ENCODE results near the gene SH3TC2. TPM values are rescaled to one million over a fixed set of nuclear protein-coding genes. Genes with fewer than 3 reads are reported as not detected.

The SH3TC2 gene
- total RNA-seq, 1 donor from 2014 or later = 0.13 TPM

- TF ChIP-seq, protein P1, sequence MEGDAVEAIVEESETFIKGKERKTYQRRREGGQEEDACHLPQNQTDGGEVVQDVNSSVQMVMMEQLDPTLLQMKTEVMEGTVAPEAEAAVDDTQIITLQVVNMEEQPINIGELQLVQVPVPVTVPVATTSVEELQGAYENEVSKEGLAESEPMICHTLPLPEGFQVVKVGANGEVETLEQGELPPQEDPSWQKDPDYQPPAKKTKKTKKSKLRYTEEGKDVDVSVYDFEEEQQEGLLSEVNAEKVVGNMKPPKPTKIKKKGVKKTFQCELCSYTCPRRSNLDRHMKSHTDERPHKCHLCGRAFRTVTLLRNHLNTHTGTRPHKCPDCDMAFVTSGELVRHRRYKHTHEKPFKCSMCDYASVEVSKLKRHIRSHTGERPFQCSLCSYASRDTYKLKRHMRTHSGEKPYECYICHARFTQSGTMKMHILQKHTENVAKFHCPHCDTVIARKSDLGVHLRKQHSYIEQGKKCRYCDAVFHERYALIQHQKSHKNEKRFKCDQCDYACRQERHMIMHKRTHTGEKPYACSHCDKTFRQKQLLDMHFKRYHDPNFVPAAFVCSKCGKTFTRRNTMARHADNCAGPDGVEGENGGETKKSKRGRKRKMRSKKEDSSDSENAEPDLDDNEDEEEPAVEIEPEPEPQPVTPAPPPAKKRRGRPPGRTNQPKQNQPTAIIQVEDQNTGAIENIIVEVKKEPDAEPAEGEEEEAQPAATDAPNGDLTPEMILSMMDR (IDR thresholded peaks at IDR 0.05; ENCODE audit: unreplicated experiment) = no peak
- Mint-ChIP-seq H3K4me1 (ENCODE audit: unreplicated experiment) (no peaks in the 10 kb centered on the region), H3K27me3 (ENCODE audit: unreplicated experiment) (peaks cover 4% of the 10 kb centered on the region), H3K27ac (ENCODE audit: unreplicated experiment) (no peak overlapping the region), H3K36me3 (ENCODE audit: low read depth, unreplicated experiment) (no peaks in the 10 kb centered on the region), H3K9me3 (ENCODE audit: unreplicated experiment) (peaks cover 6% of the 10 kb centered on the region), H3K4me3 (ENCODE audit: unreplicated experiment) (no peak overlapping the region)
- no peak for DNase-seq (ENCODE audit: low spot score)
Measured at GRCh38 chr5:149094996-149095395, 32.1 kb upstream of the SH3TC2 start.

DNA sequence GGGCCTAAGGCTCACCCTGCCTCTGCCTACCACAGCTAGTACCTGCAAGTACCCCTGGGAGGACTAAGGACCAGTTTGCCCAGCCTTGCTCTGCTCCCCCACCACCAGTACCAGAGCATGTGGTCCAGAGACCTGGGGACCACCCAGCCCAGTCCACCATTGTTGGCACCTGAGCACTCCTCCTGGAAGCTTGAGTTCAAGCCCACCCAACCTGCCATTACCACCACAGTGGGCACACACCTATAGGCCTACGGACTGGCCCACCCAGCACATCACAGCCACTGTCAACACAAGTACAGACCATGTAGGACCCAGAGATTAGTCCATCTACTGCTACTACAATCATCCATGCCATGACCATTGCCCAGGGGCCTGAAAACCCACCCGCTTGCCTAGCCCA lies 30.8 kb upstream of the SH3TC2 start:
- Mint-ChIP-seq H3K36me3 (ENCODE audit: low read depth, unreplicated experiment) (no peaks in the 10 kb centered on the region), H3K4me3 (ENCODE audit: unreplicated experiment) (no peak overlapping the region), H3K9me3 (ENCODE audit: unreplicated experiment) (peaks cover 4% of the 10 kb centered on the region), H3K4me1 (ENCODE audit: unreplicated experiment) (no peaks in the 10 kb centered on the region), H3K27me3 (ENCODE audit: unreplicated experiment) (peaks cover 4% of the 10 kb centered on the region), H3K27ac (ENCODE audit: unreplicated experiment) (no peak overlapping the region)
- DNase-seq (ENCODE audit: low spot score) = no peak
- TF ChIP-seq, protein P1 (IDR thresholded peaks at IDR 0.05; ENCODE audit: unreplicated experiment) = no peak

GRCh38 chr5:149089796-149090195 lies 26.9 kb upstream of the SH3TC2 start:
- H3K36me3 Mint-ChIP-seq (ENCODE audit: low read depth, unreplicated experiment) = no peaks in the 10 kb centered on the region
- DNase-seq (ENCODE audit: low spot score) = no peak
- no peak overlapping the region for H3K4me3 Mint-ChIP-seq (ENCODE audit: unreplicated experiment)
- no peaks in the 10 kb centered on the region for H3K4me1 Mint-ChIP-seq (ENCODE audit: unreplicated experiment)
- TF ChIP-seq, protein P1 (IDR thresholded peaks at IDR 0.05; ENCODE audit: unreplicated experiment) = no peak
- H3K9me3 Mint-ChIP-seq (ENCODE audit: unreplicated experiment) = peaks cover 4% of the 10 kb centered on the region
- H3K27ac Mint-ChIP-seq (ENCODE audit: unreplicated experiment) = no peak overlapping the region
- H3K27me3 Mint-ChIP-seq (ENCODE audit: unreplicated experiment) = peaks cover 4% of the 10 kb centered on the region

- H3K36me3 Mint-ChIP-seq (ENCODE audit: low read depth, unreplicated experiment) = no peaks in the 10 kb centered on the region
- no peak for DNase-seq (ENCODE audit: low spot score)
Measured at GRCh38 chr5:149088686-149089085, 25.8 kb upstream of the SH3TC2 start.

DNA sequence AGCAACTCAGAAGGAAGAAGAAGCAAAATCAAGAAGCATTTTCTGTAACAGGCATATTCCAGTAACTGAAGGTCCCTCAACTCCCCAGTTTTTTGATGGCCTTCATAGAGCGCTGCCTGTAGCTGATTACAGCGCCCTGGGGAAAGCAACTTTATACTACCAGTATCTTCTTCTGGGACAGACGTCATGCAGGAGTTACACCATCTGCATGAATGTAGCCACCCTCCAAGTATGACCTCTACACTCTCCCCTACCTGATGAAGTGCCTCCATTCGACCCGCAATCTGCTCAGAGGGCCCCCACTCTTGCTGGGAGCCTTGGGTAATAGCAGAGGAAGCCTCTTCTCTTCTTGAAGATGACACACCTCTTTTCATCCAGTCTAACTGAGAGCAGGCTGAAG lies 21.0 kb upstream of the SH3TC2 start:
- H3K27me3 Mint-ChIP-seq (ENCODE audit: unreplicated experiment) = no peaks in the 10 kb centered on the region
- no peaks in the 10 kb centered on the region for H3K36me3 Mint-ChIP-seq (ENCODE audit: low read depth, unreplicated experiment)
- H3K27ac Mint-ChIP-seq (ENCODE audit: unreplicated experiment) = no peak overlapping the region
- no peaks in the 10 kb centered on the region for H3K9me3 Mint-ChIP-seq (ENCODE audit: unreplicated experiment)
- TF ChIP-seq, protein P1 (IDR thresholded peaks at IDR 0.05; ENCODE audit: unreplicated experiment) = no peak
- no peak overlapping the region for H3K4me3 Mint-ChIP-seq (ENCODE audit: unreplicated experiment)
- H3K4me1 Mint-ChIP-seq (ENCODE audit: unreplicated experiment) = no peaks in the 10 kb centered on the region
- no peak for DNase-seq (ENCODE audit: low spot score)

More at GRCh38 chr5:149088686-149089085, 25.8 kb upstream of the SH3TC2 start:
- Mint-ChIP-seq H3K27me3 (ENCODE audit: unreplicated experiment) (no peaks in the 10 kb centered on the region), H3K27ac (ENCODE audit: unreplicated experiment) (no peak overlapping the region), H3K4me3 (ENCODE audit: unreplicated experiment) (no peak overlapping the region), H3K4me1 (ENCODE audit: unreplicated experiment) (no peaks in the 10 kb centered on the region), H3K9me3 (ENCODE audit: unreplicated experiment) (peaks cover 4% of the 10 kb centered on the region)
- TF ChIP-seq, protein P1 (IDR thresholded peaks at IDR 0.05; ENCODE audit: unreplicated experiment) = no peak
